K562 (cell line): ENCODE data around the gene ACSF2. TPM values are rescaled to one million over a fixed set of nuclear protein-coding genes. Genes with fewer than 3 reads are reported as not detected.

Experiments used
- ARHGAP35 ChIP-seq: fragments of 450-650 bp; IDR thresholded peaks from 2 replicates; pipeline ENCODE4 v1.6.1; 2018; ENCODE audit not compliant: partially characterized antibody
- ARNT ChIP-seq, 2 experiments: fragments of 450-650 bp; IDR thresholded peaks; 2 replicates each; pipeline ENCODE4 v1.6.1; 2016; ENCODE audit warnings: mild to moderate bottlenecking in 1 of 2
- CTCF ChIP-seq, 3 experiments: IDR thresholded peaks in 2 of 3; conservative IDR thresholded peaks in 1 of 3; 2 replicates each; pipeline ENCODE4 v1.5.1; 2011 to 2012; ENCODE audit warnings: low read length in 3 of 3, mild to moderate bottlenecking in 3 of 3, control low read depth in 2 of 3, improper control_type of control experiment in 1 of 3, inconsistent platforms in 1 of 3, low read depth in 1 of 3, mixed read lengths in 1 of 3, moderate library complexity in 1 of 3; ENCODE audit not compliant: insufficient read depth in 2 of 3
- ETS2 ChIP-seq: IDR thresholded peaks from 2 replicates; pipeline ENCODE4 v1.6.1; 2016; ENCODE audit warnings: borderline replicate concordance, missing genetic modification characterization, mild to moderate bottlenecking, moderate library complexity, missing compliant biosample characterization; ENCODE audit not compliant: poor library complexity, severe bottlenecking
- GATA2 ChIP-seq: sonication (generic); formaldehyde crosslinking; IDR thresholded peaks from 2 replicates; pipeline ENCODE4 v1.4.0; 2020; ENCODE audit warnings: mild to moderate bottlenecking, missing genetic modification reagents
- HINFP ChIP-seq: fragments of 450-650 bp; conservative IDR thresholded peaks from 2 replicates; pipeline ENCODE4 v1.6.1; 2016; ENCODE audit warnings: missing genetic modification characterization, low read depth, mild to moderate bottlenecking, control low read depth, missing compliant biosample characterization
- HMGXB4 ChIP-seq: sonication (generic); formaldehyde crosslinking; IDR thresholded peaks from 2 replicates; pipeline ENCODE4 v1.8.1; 2023; ENCODE audit warnings: mild to moderate bottlenecking, missing genetic modification reagents
- HNRNPLL ChIP-seq: fragments of 200-400 bp; formaldehyde crosslinking; IDR thresholded peaks from 2 replicates; pipeline ENCODE4 v1.6.1; 2017; ENCODE audit warnings: low read length, low read depth, mild to moderate bottlenecking; ENCODE audit not compliant: poor library complexity, severe bottlenecking
- KAT7 ChIP-seq: sonication (generic); formaldehyde crosslinking; IDR thresholded peaks from 2 replicates; pipeline ENCODE4 v1.8.0; 2022; ENCODE audit warnings: missing genetic modification reagents, mild to moderate bottlenecking, borderline replicate concordance
- KDM1A ChIP-seq, 2 experiments: fragments of 450-650 bp; IDR thresholded peaks; 2 replicates each; pipeline ENCODE4 v1.6.1; 2016; ENCODE audit warnings: mild to moderate bottlenecking in 2 of 2
- MCM7 ChIP-seq, 2 experiments: fragments of 450-650 bp; IDR thresholded peaks; 2 replicates each; pipeline ENCODE4 v1.6.1; 2016 to 2018
- MXI1 ChIP-seq: IDR thresholded peaks from 2 replicates; pipeline ENCODE4 v1.6.1; 2011; ENCODE audit warnings: low read depth, mild to moderate bottlenecking, improper control_type of control experiment, low read length
- NCOA1 ChIP-seq: fragments of 450-650 bp; IDR thresholded peaks from 2 replicates; pipeline ENCODE4 v1.6.1; 2016; ENCODE audit warnings: low read depth
- NFXL1 ChIP-seq: fragments of 450-650 bp; formaldehyde crosslinking; IDR thresholded peaks from 2 replicates; pipeline ENCODE4 v1.4.0; 2021; ENCODE audit warnings: mild to moderate bottlenecking
- PRMT5 ChIP-seq: sonication (generic); formaldehyde crosslinking; IDR thresholded peaks from 2 replicates; pipeline ENCODE4 v1.5.0; 2020; ENCODE audit warnings: missing genetic modification reagents
- RBM22 ChIP-seq: fragments of 200-400 bp; formaldehyde crosslinking; IDR thresholded peaks from 2 replicates; pipeline ENCODE4 v1.6.1; 2018; ENCODE audit warnings: low read length, low read depth; ENCODE audit not compliant: poor library complexity, severe bottlenecking
- TCF3 ChIP-seq: sonication (generic); formaldehyde crosslinking; IDR thresholded peaks from 2 replicates; pipeline ENCODE4 v1.4.0; 2020; ENCODE audit warnings: mild to moderate bottlenecking, missing genetic modification reagents
- TFE3 ChIP-seq: fragments of 450-650 bp; formaldehyde crosslinking; IDR thresholded peaks from 2 replicates; pipeline ENCODE4 v1.4.0; 2020; ENCODE audit warnings: mild to moderate bottlenecking, mixed read lengths
- ZBED1 ChIP-seq: IDR thresholded peaks from 2 replicates; pipeline ENCODE4 v1.6.1; 2014
- ZNF282 ChIP-seq: sonication (generic); formaldehyde crosslinking; IDR thresholded peaks from 2 replicates; pipeline ENCODE4 v1.8.1; 2023; ENCODE audit warnings: missing genetic modification reagents
- ZNF316 ChIP-seq: fragments of 450-650 bp; IDR thresholded peaks from 2 replicates; pipeline ENCODE4 v1.6.1; 2016
- polyA plus RNA-seq, 8 experiments: library from polyadenylated mRNA; depleted of rRNA in 4 of 8; stranded (reverse) in 5 of 8; unstranded in 3 of 8; fragments of >200 nt; fragmentation: Nextera tagmentation in 2 of 8; fragmentation: Illumina TruSeq in 1 of 8; extraction: Ambion mirVana in 2 of 8; extraction: Trizol in 1 of 8; gene quantifications; 2 replicates each; pipeline versions ENCODE4 v1.2.1 to v1.2.3, GENCODE V29; 2011 to 2014; ENCODE audit warnings: inconsistent platforms in 1 of 8, missing spikeins in 1 of 8
- total RNA-seq, 7 experiments: library from RNA; depleted of rRNA in 6 of 7; stranded (reverse); fragments of >200 nt in 6 of 7; fragmentation: Illumina TruSeq in 2 of 7; extraction: Trizol in 2 of 7; gene quantifications; 2 replicates each; pipeline versions ENCODE4 v1.2.1 to v1.2.3, GENCODE V29; 2011 to 2021; ENCODE audit warnings: low replicate concordance in 1 of 7

The ACSF2 gene
- total and polyA plus RNA-seq, 9 of the 15 experiments (the other 6 are each of a cell fraction or from before 2014, with no cell fraction given): 0.89 to 6.1 (median 3.5) TPM

- no peak for TF ChIP-seq TFE3 (CRISPR knock-in tag)
- peak; percentile 89 for TF ChIP-seq MXI1
- TF ChIP-seq GATA2 (CRISPR knock-in tag): no peak
- TF ChIP-seq RBM22: peak; percentile 54
- TF ChIP-seq HINFP (tag): no peak
- no peak for TF ChIP-seq ZNF316
- no peak for TF ChIP-seq ARHGAP35
- peak; percentile 76 to 96 (median 82) for TF ChIP-seq CTCF (IDR thresholded peaks at IDR 0.05 in 2 of 3, conservative IDR thresholded peaks at IDR 0.05 in 1 of 3; ENCODE audit: insufficient read depth in 2 of 3, low read depth in 1 of 3, low read length in 3 of 3)
- no peak for TF ChIP-seq KDM1A (IDR thresholded peaks at IDR 0.05)
- no peak for TF ChIP-seq PRMT5
- no peak; the same call in 1 of the 2 replicates for TF ChIP-seq KAT7 (CRISPR knock-in tag)
- TF ChIP-seq NFXL1 (CRISPR knock-in tag): no peak
- 0 out of 2 replicates have a peak, but pooled peaks have one; percentile 28 for TF ChIP-seq ZNF282
- TF ChIP-seq HMGXB4 (CRISPR knock-in tag): peak; percentile 95
- no peak for TF ChIP-seq ARNT (IDR thresholded peaks at IDR 0.05)
- TF ChIP-seq ZBED1: 0 out of 2 replicates have a peak, but pooled peaks have one; percentile 35
- TF ChIP-seq ETS2 (tag): no peak
- no peak for TF ChIP-seq NCOA1
- TF ChIP-seq MCM7 (IDR thresholded peaks at IDR 0.05): no peak
- TF ChIP-seq TCF3 (CRISPR knock-in tag): peak; percentile 58
- peak; percentile 97 for TF ChIP-seq HNRNPLL
These were observed 52.7 kb downstream of the ACSF2 start, which contains the start of gene RSAD1 (continued) for GRCh38 chr17:50478391-50479381.
